Neural cell (in vitro differentiated cells): Measurements from ENCODE around the gene COPS6.

Source experiments
- CTCF ChIP-seq: fragments of 450-650 bp; IDR thresholded peaks from 2 replicates; pipeline ENCODE4 v1.5.1; 2014; ENCODE audit warnings: antibody characterized with exemption, mild to moderate bottlenecking, moderate library complexity; ENCODE audit not compliant: poor library complexity, severe bottlenecking
- EP300 ChIP-seq: fragments of 450-650 bp; conservative IDR thresholded peaks from 2 replicates; pipeline ENCODE4 v1.6.1; 2014; ENCODE audit warnings: antibody characterized with exemption, mild to moderate bottlenecking, moderate library complexity; ENCODE audit not compliant: poor library complexity, severe bottlenecking
- EZH2 ChIP-seq: fragments of 200-600, 300-800 bp; shearing (Covaris generic), sonication (generic); IDR thresholded peaks from 2 replicates; pipeline ENCODE4 v1.6.1; 2014; ENCODE audit warnings: antibody characterized with exemption, low read length, borderline replicate concordance, mild to moderate bottlenecking; ENCODE audit not compliant: insufficient read depth, poor library complexity, severe bottlenecking

- TF ChIP-seq EZH2 (no peak), CTCF (peak; percentile 27), EP300 (no peak)
These were observed 37.6 kb downstream of the COPS6 start for GRCh38 chr7:100126239-100126930.
